ENCODE results near the gene TMEM135. TPM values are rescaled to one million over a fixed set of nuclear protein-coding genes. Genes with fewer than 3 reads are reported as not detected.
"Not testable (repeated sequence)": the region's sequence is repeated elsewhere in the genome, so short reads cannot be mapped to it uniquely, and the experiment has no call there.

TMEM135 gene
- polyA plus RNA-seq, 1 of the 3 experiments (the other 2 are of a cell fraction), result 3.0 TPM

DNA sequence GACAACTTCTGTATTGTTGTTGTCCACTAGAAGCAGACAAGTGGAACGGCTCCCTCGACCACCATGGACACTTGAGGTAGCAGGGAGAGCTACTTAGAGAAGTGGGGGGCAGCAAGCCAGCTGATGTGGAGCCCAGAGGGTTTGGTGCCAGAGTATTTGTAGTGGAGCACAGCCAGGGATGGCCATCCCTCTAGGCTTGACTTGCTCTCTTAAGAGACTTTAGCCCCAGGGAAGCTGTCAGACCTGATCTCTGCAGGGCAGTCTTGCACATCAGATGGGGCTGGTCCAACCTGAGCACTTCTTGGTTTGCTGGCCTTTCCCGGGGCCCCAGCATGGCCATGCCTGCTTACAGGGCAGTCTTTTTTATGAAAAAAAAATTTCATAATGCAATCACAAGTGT, 15.0 kb upstream of the TMEM135 start:
- CTCF ChIA-PET, result interaction anchor here (1.1 kb wide), 1 partner anchor 83 kb away, joined by 3 read pairs; no protein-coding TSS in a partner anchor

DNA sequence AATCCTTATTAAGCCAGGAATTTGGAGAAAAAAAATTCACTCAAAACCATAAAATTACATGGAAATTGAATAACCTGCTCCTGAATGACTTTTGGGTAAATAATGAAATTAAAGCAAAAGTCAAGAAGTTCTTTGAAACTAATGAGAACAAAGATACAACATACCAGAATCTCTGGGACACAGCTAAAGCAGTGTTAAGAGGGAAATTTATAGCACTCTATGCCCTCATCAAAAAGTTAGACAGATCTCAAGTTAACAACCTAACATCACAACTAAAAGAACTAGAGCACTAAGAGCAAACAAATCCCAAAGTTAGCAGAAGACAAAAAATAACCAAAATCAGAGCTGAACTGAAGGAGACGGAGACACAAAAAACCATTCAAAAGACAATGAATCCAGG, 11.3 kb upstream of the TMEM135 start:
- DNase-seq; H3K4me3 ChIP-seq (ENCODE audit: low read depth in 2 of 2, low read length in 1 of 2); H2AFZ ChIP-seq (ENCODE audit: low read depth); CTCF ChIA-PET; H3K4me2 ChIP-seq; H3K9me3 ChIP-seq; H3K9ac ChIP-seq; H3K79me2 ChIP-seq (ENCODE audit: insufficient read depth); H3K9me2 ChIP-seq; H3K27ac ChIP-seq (ENCODE audit: low read depth in 2 of 2, low read length in 1 of 2); H3F3A ChIP-seq (replicated peaks; ENCODE audit: insufficient read depth); H3K27me3 ChIP-seq (ENCODE audit: insufficient read depth); H4K20me1 ChIP-seq (ENCODE audit: insufficient read depth); H3K36me3 ChIP-seq (replicated peaks in 1 of 2; ENCODE audit: control insufficient read depth in 1 of 2, insufficient read depth in 2 of 2, low read length in 1 of 2); H3K4me1 ChIP-seq (ENCODE audit: control insufficient read depth in 1 of 2, insufficient read depth in 2 of 2, low read depth in 1 of 2, low read length in 1 of 2): not testable (repeated sequence)
- POLR2A ChIA-PET, result interaction anchor here (0.6 kb wide), 1 partner anchor 27 kb away, joined by 3 read pairs; no protein-coding TSS in a partner anchor
- 61% methylated on average over 1 of the region's 1 CpG for WGBS (ENCODE audit: low lambda C conversion rate)

More for the DNA sequence above, 15.0 kb upstream of the TMEM135 start:
- Histone ChIP-seq H4K20me1 (ENCODE audit: insufficient read depth) (no peaks in the 10 kb centered on the region), H3K9me3 (no peaks in the 10 kb centered on the region), H3K4me1 (ENCODE audit: control insufficient read depth in 1 of 2, insufficient read depth in 2 of 2, low read depth in 1 of 2, low read length in 1 of 2) (peaks cover 0 to 12% of the 10 kb centered on the region in 2 experiments; a peak in 1 of 4 replicates), H3K9me2 (no peaks in the 10 kb centered on the region), H2AFZ (ENCODE audit: low read depth) (no peak overlapping the region), H3K36me3 (replicated peaks in 1 of 2; ENCODE audit: control insufficient read depth in 1 of 2, insufficient read depth in 2 of 2, low read length in 1 of 2) (no peaks in the 10 kb centered on the region), H3K9ac (no peak overlapping the region), H3K27me3 (ENCODE audit: insufficient read depth) (no peaks in the 10 kb centered on the region), H3K4me2 (no peak overlapping the region), H3K79me2 (ENCODE audit: insufficient read depth) (no peaks in the 10 kb centered on the region), H3K27ac (ENCODE audit: low read depth in 2 of 2, low read length in 1 of 2) (no peak overlapping the region), H3K4me3 (ENCODE audit: low read depth in 2 of 2, low read length in 1 of 2) (no peak overlapping the region), H3F3A (replicated peaks; ENCODE audit: insufficient read depth) (no peaks in the 10 kb centered on the region)
- no peak for DNase-seq
- no peak for TF ChIP-seq JUND (IDR thresholded peaks at IDR 0.05)
- no peak for TF ChIP-seq RXRA (IDR thresholded peaks at IDR 0.05; ENCODE audit: borderline replicate concordance, low read depth)
- no peak for TF ChIP-seq FOSL2 (IDR thresholded peaks at IDR 0.05; ENCODE audit: borderline replicate concordance, low read depth)
- TF ChIP-seq CHD2 (IDR thresholded peaks at IDR 0.05; ENCODE audit: low read length, partially characterized antibody), result no peak
- no peak for TF ChIP-seq FOXJ3 (CRISPR knock-in tag; IDR thresholded peaks at IDR 0.05)
- TF ChIP-seq RAD21 (IDR thresholded peaks at IDR 0.05; ENCODE audit: low read length), result no peak
- TF ChIP-seq EP300 (IDR thresholded peaks at IDR 0.05; ENCODE audit: borderline replicate concordance in 1 of 2, low read depth in 1 of 2, low read length in 1 of 2), result no peak
- TF ChIP-seq, protein P1, sequence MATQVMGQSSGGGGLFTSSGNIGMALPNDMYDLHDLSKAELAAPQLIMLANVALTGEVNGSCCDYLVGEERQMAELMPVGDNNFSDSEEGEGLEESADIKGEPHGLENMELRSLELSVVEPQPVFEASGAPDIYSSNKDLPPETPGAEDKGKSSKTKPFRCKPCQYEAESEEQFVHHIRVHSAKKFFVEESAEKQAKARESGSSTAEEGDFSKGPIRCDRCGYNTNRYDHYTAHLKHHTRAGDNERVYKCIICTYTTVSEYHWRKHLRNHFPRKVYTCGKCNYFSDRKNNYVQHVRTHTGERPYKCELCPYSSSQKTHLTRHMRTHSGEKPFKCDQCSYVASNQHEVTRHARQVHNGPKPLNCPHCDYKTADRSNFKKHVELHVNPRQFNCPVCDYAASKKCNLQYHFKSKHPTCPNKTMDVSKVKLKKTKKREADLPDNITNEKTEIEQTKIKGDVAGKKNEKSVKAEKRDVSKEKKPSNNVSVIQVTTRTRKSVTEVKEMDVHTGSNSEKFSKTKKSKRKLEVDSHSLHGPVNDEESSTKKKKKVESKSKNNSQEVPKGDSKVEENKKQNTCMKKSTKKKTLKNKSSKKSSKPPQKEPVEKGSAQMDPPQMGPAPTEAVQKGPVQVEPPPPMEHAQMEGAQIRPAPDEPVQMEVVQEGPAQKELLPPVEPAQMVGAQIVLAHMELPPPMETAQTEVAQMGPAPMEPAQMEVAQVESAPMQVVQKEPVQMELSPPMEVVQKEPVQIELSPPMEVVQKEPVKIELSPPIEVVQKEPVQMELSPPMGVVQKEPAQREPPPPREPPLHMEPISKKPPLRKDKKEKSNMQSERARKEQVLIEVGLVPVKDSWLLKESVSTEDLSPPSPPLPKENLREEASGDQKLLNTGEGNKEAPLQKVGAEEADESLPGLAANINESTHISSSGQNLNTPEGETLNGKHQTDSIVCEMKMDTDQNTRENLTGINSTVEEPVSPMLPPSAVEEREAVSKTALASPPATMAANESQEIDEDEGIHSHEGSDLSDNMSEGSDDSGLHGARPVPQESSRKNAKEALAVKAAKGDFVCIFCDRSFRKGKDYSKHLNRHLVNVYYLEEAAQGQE (IDR thresholded peaks at IDR 0.05; ENCODE audit: low read depth, low read length), result no peak
- TF ChIP-seq GABPA (IDR thresholded peaks at IDR 0.05; ENCODE audit: low read depth), result no peak
- no peak for TF ChIP-seq FOXM1 (IDR thresholded peaks at IDR 0.05; ENCODE audit: low read depth)
- TF ChIP-seq, protein P2, sequence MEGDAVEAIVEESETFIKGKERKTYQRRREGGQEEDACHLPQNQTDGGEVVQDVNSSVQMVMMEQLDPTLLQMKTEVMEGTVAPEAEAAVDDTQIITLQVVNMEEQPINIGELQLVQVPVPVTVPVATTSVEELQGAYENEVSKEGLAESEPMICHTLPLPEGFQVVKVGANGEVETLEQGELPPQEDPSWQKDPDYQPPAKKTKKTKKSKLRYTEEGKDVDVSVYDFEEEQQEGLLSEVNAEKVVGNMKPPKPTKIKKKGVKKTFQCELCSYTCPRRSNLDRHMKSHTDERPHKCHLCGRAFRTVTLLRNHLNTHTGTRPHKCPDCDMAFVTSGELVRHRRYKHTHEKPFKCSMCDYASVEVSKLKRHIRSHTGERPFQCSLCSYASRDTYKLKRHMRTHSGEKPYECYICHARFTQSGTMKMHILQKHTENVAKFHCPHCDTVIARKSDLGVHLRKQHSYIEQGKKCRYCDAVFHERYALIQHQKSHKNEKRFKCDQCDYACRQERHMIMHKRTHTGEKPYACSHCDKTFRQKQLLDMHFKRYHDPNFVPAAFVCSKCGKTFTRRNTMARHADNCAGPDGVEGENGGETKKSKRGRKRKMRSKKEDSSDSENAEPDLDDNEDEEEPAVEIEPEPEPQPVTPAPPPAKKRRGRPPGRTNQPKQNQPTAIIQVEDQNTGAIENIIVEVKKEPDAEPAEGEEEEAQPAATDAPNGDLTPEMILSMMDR (IDR thresholded peaks at IDR 0.05), result no peak
- TF ChIP-seq, protein P3, sequence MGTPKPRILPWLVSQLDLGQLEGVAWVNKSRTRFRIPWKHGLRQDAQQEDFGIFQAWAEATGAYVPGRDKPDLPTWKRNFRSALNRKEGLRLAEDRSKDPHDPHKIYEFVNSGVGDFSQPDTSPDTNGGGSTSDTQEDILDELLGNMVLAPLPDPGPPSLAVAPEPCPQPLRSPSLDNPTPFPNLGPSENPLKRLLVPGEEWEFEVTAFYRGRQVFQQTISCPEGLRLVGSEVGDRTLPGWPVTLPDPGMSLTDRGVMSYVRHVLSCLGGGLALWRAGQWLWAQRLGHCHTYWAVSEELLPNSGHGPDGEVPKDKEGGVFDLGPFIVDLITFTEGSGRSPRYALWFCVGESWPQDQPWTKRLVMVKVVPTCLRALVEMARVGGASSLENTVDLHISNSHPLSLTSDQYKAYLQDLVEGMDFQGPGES (IDR thresholded peaks at IDR 0.05; ENCODE audit: low read depth, low read length), result no peak
- TF ChIP-seq, protein P4, sequence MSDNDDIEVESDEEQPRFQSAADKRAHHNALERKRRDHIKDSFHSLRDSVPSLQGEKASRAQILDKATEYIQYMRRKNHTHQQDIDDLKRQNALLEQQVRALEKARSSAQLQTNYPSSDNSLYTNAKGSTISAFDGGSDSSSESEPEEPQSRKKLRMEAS (IDR thresholded peaks at IDR 0.05; ENCODE audit: low read depth), result no peak
- TF ChIP-seq TEAD4 (IDR thresholded peaks at IDR 0.05; ENCODE audit: borderline replicate concordance, insufficient read depth), result no peak
- TF ChIP-seq YY1 (IDR thresholded peaks at IDR 0.05; ENCODE audit: low read depth), result no peak
- no peak for TF ChIP-seq MXI1 (IDR thresholded peaks at IDR 0.05; ENCODE audit: low read depth, low read length)
- TF ChIP-seq, protein P5, sequence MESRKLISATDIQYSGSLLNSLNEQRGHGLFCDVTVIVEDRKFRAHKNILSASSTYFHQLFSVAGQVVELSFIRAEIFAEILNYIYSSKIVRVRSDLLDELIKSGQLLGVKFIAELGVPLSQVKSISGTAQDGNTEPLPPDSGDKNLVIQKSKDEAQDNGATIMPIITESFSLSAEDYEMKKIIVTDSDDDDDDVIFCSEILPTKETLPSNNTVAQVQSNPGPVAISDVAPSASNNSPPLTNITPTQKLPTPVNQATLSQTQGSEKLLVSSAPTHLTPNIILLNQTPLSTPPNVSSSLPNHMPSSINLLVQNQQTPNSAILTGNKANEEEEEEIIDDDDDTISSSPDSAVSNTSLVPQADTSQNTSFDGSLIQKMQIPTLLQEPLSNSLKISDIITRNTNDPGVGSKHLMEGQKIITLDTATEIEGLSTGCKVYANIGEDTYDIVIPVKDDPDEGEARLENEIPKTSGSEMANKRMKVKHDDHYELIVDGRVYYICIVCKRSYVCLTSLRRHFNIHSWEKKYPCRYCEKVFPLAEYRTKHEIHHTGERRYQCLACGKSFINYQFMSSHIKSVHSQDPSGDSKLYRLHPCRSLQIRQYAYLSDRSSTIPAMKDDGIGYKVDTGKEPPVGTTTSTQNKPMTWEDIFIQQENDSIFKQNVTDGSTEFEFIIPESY (IDR thresholded peaks at IDR 0.05; ENCODE audit: borderline replicate concordance, low read depth), result no peak
- TF ChIP-seq, protein P6, sequence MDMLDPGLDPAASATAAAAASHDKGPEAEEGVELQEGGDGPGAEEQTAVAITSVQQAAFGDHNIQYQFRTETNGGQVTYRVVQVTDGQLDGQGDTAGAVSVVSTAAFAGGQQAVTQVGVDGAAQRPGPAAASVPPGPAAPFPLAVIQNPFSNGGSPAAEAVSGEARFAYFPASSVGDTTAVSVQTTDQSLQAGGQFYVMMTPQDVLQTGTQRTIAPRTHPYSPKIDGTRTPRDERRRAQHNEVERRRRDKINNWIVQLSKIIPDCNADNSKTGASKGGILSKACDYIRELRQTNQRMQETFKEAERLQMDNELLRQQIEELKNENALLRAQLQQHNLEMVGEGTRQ (IDR thresholded peaks at IDR 0.05; ENCODE audit: borderline replicate concordance, low read depth, low read length), result no peak
- TF ChIP-seq RCOR1 (IDR thresholded peaks at IDR 0.05; ENCODE audit: low read length), result no peak
- no peak for TF ChIP-seq GATA2 (CRISPR knock-in tag; IDR thresholded peaks at IDR 0.05)
- POLR2A ChIA-PET, result no interaction called here
- 41% methylated on average over 3 of the region's 3 CpGs for WGBS (ENCODE audit: low lambda C conversion rate)

All from SK-N-SH (cell line).